GM12864 (cell line): ENCODE results near the gene SNX21.
A peak's percentile ranks its signal among the peaks of the same experiment; 100 is the strongest.
"Not testable (repeated sequence)": the region's sequence is repeated elsewhere in the genome, so short reads cannot be mapped to it uniquely, and the experiment has no call there.

Experiments
- DNase-seq: peaks from one replicate; pipeline ENCODE4 v3.0.0-alpha.2; 2011; ENCODE audit warnings: low read depth
- H3K4me3 ChIP-seq: 2 replicates; pipeline ENCODE4 v1.5.1; 2011; ENCODE audit warnings: mild to moderate bottlenecking, low read depth, low read length, control low read depth
- TF ChIP-seq, protein P1 (sequence below): IDR thresholded peaks from 2 replicates; pipeline ENCODE4 v1.5.1; 2011; ENCODE audit warnings: low read depth, mild to moderate bottlenecking, moderate library complexity, low read length, control low read depth, inconsistent platforms; ENCODE audit errors: missing control alignments

Gene SNX21

DNA sequence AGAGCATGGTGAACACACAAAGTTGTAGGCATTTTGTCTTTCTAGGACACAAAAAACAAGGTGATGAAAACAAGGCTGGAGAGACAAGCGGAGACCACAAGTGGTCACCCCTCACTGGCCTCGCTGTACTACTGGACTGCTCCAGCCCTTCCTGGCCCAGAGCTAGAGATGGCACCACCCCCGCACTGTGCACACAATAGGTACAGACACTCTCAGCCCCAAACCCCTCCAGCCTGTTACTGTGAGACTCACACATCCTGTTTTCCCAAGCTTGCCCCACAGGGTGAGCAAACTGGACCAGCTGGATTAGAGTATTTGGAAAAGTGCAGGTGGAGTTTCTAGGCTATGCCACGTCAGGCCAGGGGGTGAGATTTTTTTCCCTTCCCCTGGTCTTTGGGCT, 39.0 kb downstream of the SNX21 start:
- no peak overlapping the region for H3K4me3 ChIP-seq
- TF ChIP-seq, protein P1, sequence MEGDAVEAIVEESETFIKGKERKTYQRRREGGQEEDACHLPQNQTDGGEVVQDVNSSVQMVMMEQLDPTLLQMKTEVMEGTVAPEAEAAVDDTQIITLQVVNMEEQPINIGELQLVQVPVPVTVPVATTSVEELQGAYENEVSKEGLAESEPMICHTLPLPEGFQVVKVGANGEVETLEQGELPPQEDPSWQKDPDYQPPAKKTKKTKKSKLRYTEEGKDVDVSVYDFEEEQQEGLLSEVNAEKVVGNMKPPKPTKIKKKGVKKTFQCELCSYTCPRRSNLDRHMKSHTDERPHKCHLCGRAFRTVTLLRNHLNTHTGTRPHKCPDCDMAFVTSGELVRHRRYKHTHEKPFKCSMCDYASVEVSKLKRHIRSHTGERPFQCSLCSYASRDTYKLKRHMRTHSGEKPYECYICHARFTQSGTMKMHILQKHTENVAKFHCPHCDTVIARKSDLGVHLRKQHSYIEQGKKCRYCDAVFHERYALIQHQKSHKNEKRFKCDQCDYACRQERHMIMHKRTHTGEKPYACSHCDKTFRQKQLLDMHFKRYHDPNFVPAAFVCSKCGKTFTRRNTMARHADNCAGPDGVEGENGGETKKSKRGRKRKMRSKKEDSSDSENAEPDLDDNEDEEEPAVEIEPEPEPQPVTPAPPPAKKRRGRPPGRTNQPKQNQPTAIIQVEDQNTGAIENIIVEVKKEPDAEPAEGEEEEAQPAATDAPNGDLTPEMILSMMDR, result no peak
- no peak for DNase-seq

DNA sequence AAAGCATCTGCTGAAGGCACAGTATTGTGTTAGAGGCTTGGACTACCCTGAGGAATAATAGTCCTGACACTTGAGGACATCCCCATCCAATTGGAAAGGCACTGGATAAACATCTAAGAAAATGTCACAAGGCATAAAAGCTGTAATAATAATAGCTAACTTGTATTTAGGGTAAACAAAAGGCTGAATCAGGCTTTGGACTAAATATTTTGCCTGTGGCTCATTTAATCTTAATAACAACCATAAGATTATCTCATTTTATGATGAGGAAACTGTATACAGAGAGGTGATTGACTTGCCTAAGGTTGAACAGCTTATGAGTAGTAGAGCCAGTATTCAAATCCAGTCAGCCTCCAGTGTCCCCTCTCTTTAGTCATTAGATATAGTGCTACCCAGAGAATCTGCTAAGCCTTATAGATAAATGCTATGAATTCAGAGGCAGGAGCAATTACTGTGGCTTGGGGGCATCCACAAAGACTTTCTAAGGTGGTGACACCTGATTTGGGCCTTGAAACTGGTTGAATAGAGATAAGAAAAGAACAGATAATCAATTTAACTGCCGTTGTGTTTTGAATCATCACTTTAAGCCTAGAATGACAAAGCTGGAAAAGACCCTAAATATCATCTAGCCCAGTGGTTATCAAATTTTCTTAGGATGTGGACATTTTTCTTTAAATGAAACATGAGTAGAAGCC, 40.0 kb downstream of the SNX21 start:
- DNase-seq, result no peak
- no peak overlapping the region for H3K4me3 ChIP-seq
- TF ChIP-seq, protein P1, result no peak

DNA sequence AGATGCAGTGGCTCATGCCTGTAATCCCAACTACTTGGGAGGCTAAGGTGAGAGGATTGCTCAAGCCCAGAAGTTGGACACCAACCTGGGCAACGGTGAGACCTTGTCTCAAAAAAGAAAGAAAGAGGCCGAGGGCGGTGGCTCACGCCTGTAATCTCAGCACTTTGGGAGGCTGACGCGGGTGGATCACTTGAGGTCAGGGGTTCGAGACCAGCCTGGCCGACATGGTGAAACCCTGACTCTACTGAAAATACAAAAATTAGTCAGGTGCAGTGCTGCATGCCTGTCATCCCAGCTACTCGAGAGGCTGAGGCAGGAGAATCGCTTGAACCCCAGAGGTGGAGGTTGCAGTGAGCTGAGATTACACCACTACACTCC, 40.5 kb downstream of the SNX21 start:
- DNase-seq, H3K4me3 ChIP-seq: not testable (repeated sequence)

DNA sequence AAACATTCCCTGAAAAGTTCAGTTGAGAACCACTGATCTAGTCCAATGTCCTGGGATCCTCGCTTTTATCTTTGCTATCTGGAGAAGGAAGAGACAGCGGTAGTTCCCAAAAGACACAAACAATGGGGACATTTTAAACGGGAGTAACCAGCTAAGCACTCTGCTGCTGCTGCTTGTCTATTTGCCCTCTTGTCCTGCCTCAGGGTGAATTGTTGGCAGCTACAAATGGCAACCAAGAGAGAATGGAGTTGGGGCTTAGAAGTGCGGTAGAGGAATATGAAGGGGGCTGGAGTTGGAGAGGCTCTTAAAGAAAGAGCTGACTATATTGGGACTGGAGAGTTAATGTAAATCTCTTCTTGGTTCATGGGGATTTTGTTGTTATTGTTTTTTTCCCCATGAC, 41.0 kb downstream of the SNX21 start:
- no peak for DNase-seq
- TF ChIP-seq, protein P1, result no peak
- no peak overlapping the region for H3K4me3 ChIP-seq

DNA sequence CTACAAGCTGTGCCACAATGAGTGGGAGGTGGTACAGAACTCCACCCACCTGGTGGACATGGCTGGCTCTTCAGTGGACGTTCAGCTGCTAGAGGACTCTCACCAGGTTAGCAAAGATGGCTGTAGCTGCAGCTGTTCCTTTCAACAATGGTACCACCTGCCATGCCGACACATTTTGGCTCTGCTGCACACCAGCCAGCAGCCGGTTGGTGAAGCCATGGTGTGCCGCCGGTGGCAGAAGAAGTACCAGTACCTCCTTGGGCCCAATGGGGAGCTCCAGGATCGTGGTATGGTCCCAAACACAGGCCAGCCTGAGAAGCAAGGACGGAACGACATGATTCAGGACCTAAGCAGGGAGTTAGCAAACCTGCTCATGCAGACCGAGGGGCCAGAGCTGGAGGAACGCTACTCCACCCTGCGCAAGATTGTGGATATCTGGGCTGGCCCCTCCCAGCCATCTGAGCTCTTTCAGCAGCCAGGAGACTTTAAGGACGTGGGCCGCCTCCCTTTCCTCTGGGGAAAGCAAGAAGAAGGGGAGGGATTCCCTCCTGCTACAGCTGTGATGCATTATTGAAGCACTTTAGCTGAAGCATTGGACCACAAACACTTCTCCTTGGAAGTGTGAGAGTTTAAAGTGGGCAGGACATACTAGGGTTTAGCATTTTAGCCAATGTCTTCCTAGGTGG, 44.6 kb downstream of the SNX21 start:
- TF ChIP-seq, protein P1, result no peak
- H3K4me3 ChIP-seq, result no peak overlapping the region
- no peak for DNase-seq

DNA sequence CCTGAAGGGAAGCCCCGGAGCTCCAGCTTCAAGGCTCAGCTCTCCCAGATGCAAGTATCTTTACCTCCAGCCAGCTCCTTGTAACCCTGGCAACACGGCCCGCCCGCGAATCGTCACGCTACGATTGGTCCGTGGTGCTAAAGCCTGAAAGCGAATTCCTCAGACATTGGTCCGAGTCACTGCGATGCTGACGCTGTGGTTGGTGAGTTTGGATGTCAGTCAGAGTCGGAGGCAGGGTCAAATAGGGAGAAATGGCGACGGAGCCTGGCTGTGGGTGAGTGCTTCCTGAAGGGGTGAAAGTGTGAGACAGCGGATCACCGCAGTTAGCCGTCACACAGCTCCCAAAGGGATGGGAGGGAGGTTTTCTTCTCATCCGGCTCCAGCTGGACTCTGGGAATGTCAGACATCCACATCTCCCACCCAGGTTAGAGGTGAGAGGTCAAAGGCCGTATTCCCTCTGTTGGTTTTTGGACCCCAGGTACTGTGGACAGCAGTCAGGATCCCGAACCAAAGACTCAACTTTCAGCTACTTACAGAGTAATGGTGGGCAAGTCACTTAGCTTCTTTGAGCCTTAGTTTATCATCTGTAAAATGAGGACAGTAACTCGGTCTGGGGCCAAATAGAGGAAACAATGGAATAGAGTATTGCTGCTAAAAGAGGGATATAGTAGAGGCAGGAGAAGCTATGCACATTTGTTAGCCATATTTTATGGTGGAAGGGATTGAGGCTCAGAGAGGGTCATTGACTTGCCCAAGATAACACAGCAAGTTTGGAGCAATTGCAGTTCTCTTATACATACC, 47.6 kb downstream of the SNX21 start, which contains the start of gene ZSWIM1:
Gene ZSWIM1 (plus strand): TSS at position 240 of the 801 bp plus-strand sequence. CDS start 1,366 bp downstream, outside the sequence.
- DNase-seq, result peak; percentile 99
- H3K4me3 ChIP-seq, result peak within 1 kb of the TSS; percentile 88
- TF ChIP-seq, protein P1, result no peak

DNA sequence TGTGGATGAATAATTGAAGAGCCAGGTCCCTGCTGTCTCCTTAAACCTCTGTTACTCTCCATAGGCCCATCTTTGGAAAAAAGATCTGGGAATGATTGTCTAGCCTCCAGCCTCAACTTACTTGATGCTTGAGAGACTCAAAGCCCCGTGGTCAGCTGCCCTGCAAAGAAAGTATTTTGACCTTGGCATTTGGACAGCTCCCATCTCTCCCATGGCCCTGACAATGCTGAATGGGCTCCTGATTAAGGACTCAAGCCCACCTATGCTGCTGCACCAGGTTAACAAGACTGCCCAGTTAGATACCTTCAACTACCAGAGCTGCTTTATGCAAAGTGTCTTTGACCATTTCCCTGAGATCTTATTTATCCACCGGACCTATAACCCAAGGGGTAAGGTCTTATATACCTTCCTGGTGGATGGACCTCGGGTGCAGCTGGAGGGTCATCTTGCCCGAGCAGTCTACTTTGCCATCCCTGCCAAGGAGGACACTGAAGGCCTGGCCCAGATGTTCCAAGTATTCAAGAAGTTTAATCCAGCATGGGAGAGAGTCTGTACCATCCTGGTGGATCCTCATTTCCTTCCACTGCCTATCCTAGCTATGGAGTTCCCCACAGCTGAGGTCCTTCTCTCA, 49.0 kb downstream of the SNX21 start:
- TF ChIP-seq, protein P1, result no peak
- DNase-seq, result no peak
- H3K4me3 ChIP-seq, result no peak overlapping the region
